ENCODE measurements around the gene CHRNB2.

CHRNB2 gene

GRCh38 chr1:154541231-154541630 lies 26.3 kb upstream of the CHRNB2 start:
- H3K27me3 ChIP-seq (ENCODE audit: insufficient read depth, low read length, poor library complexity), result no peaks in the 10 kb centered on the region
- no peaks in the 10 kb centered on the region for H3K79me1 ChIP-seq (ENCODE audit: low read length)

GRCh38 chr1:154546264-154547063 lies 21.1 kb upstream of the CHRNB2 start:
- H2BK5ac ChIP-seq (ENCODE audit: low read length), result no peak overlapping the region
- no peak overlapping the region for H2BK120ac ChIP-seq (ENCODE audit: low read depth, low read length)
- H3K4me2 ChIP-seq (ENCODE audit: low read length), result no peak overlapping the region
- no peak overlapping the region for H3K56ac ChIP-seq (ENCODE audit: low read length)
- peak; percentile 85 for DNase-seq
- WGBS (ENCODE audit: extremely low coverage, insufficient coverage, low lambda C conversion rate), result no CpG with 5 or more reads among the region's 13 CpGs
- H3K27me3 ChIP-seq (ENCODE audit: insufficient read depth, low read length, poor library complexity), result no peaks in the 10 kb centered on the region
- no peak overlapping the region for H4K5ac ChIP-seq (ENCODE audit: low read length)
- H3K79me1 ChIP-seq (ENCODE audit: low read length), result peaks cover 2% of the 10 kb centered on the region
- no peak overlapping the region for H3K18ac ChIP-seq (ENCODE audit: low read length)
- peaks cover 15% of the 10 kb centered on the region for H3K36me3 ChIP-seq (ENCODE audit: control insufficient read depth, insufficient read depth, low read length)
- no peak overlapping the region for H3K9ac ChIP-seq (ENCODE audit: low read length)
- H2AK5ac ChIP-seq (ENCODE audit: low read length), result no peak overlapping the region
- H4K8ac ChIP-seq (ENCODE audit: low read depth, low read length), result no peak overlapping the region
- no peak overlapping the region for H3K23ac ChIP-seq (ENCODE audit: low read length)
- H3K27ac ChIP-seq (ENCODE audit: low read depth, low read length), result no peak overlapping the region
- H3K4me1 ChIP-seq (ENCODE audit: control insufficient read depth, low read depth, low read length), result no peaks in the 10 kb centered on the region
- no peak overlapping the region for H2BK15ac ChIP-seq (replicated peaks; ENCODE audit: low read depth)
- no peak overlapping the region for H3K4me3 ChIP-seq (ENCODE audit: low read length)
- no peak overlapping the region for H3K4ac ChIP-seq (ENCODE audit: low read depth, low read length)
- no peaks in the 10 kb centered on the region for H3K79me2 ChIP-seq (ENCODE audit: control insufficient read depth, insufficient read depth, low read length)

More at GRCh38 chr1:154541231-154541630, 26.3 kb upstream of the CHRNB2 start:
- 100% methylated on average over 1 of the region's 6 CpGs for WGBS (ENCODE audit: extremely low coverage, insufficient coverage, low lambda C conversion rate)
- Histone ChIP-seq H2BK15ac (replicated peaks; ENCODE audit: low read depth) (no peak overlapping the region), H3K27ac (ENCODE audit: low read depth, low read length) (no peak overlapping the region), H3K36me3 (ENCODE audit: control insufficient read depth, insufficient read depth, low read length) (no peaks in the 10 kb centered on the region), H2AK5ac (ENCODE audit: low read length) (no peak overlapping the region), H3K4ac (ENCODE audit: low read depth, low read length) (no peak overlapping the region), H4K5ac (ENCODE audit: low read length) (no peak overlapping the region), H3K4me2 (ENCODE audit: low read length) (no peak overlapping the region), H3K4me1 (ENCODE audit: control insufficient read depth, low read depth, low read length) (no peaks in the 10 kb centered on the region), H3K79me2 (ENCODE audit: control insufficient read depth, insufficient read depth, low read length) (no peaks in the 10 kb centered on the region), H3K4me3 (ENCODE audit: low read length) (no peak overlapping the region), H2BK5ac (ENCODE audit: low read length) (no peak overlapping the region), H3K18ac (ENCODE audit: low read length) (no peak overlapping the region), H4K8ac (ENCODE audit: low read depth, low read length) (no peak overlapping the region), H3K23ac (ENCODE audit: low read length) (no peak overlapping the region), H3K56ac (ENCODE audit: low read length) (no peak overlapping the region), H2BK120ac (ENCODE audit: low read depth, low read length) (no peak overlapping the region), H3K9ac (ENCODE audit: low read length) (no peak overlapping the region)
- no peak for DNase-seq

- Histone ChIP-seq H2AK5ac (ENCODE audit: low read length) (no peak overlapping the region), H2BK15ac (replicated peaks; ENCODE audit: low read depth) (no peak overlapping the region), H3K36me3 (ENCODE audit: control insufficient read depth, insufficient read depth, low read length) (peaks cover 20% of the 10 kb centered on the region), H3K9ac (ENCODE audit: low read length) (no peak overlapping the region), H3K4me3 (ENCODE audit: low read length) (no peak overlapping the region), H2BK5ac (ENCODE audit: low read length) (no peak overlapping the region), H3K27ac (ENCODE audit: low read depth, low read length) (no peak overlapping the region), H3K27me3 (ENCODE audit: insufficient read depth, low read length, poor library complexity) (no peaks in the 10 kb centered on the region), H3K23ac (ENCODE audit: low read length) (no peak overlapping the region), H3K79me2 (ENCODE audit: control insufficient read depth, insufficient read depth, low read length) (no peaks in the 10 kb centered on the region), H2BK120ac (ENCODE audit: low read depth, low read length) (no peak overlapping the region), H3K4me2 (ENCODE audit: low read length) (no peak overlapping the region), H3K4ac (ENCODE audit: low read depth, low read length) (no peak overlapping the region), H4K8ac (ENCODE audit: low read depth, low read length) (no peak overlapping the region), H3K56ac (ENCODE audit: low read length) (no peak overlapping the region), H3K4me1 (ENCODE audit: control insufficient read depth, low read depth, low read length) (no peaks in the 10 kb centered on the region), H3K79me1 (ENCODE audit: low read length) (peaks cover 2% of the 10 kb centered on the region), H3K18ac (ENCODE audit: low read length) (no peak overlapping the region), H4K5ac (ENCODE audit: low read length) (no peak overlapping the region)
- DNase-seq, result no peak
- WGBS (ENCODE audit: extremely low coverage, insufficient coverage, low lambda C conversion rate), result no CpG with 5 or more reads among the region's 11 CpGs
Measured at GRCh38 chr1:154547105-154547732, 20.4 kb upstream of the CHRNB2 start.

GRCh38 chr1:154548028-154548427 lies 19.6 kb upstream of the CHRNB2 start:
- Histone ChIP-seq H3K27me3 (ENCODE audit: insufficient read depth, low read length, poor library complexity) (no peaks in the 10 kb centered on the region), H3K9ac (ENCODE audit: low read length) (no peak overlapping the region), H3K36me3 (ENCODE audit: control insufficient read depth, insufficient read depth, low read length) (peaks cover 24% of the 10 kb centered on the region), H3K4me1 (ENCODE audit: control insufficient read depth, low read depth, low read length) (no peaks in the 10 kb centered on the region), H3K18ac (ENCODE audit: low read length) (no peak overlapping the region), H3K4ac (ENCODE audit: low read depth, low read length) (no peak overlapping the region), H2AK5ac (ENCODE audit: low read length) (no peak overlapping the region), H3K4me2 (ENCODE audit: low read length) (no peak overlapping the region), H3K56ac (ENCODE audit: low read length) (no peak overlapping the region), H3K4me3 (ENCODE audit: low read length) (no peak overlapping the region), H3K79me1 (ENCODE audit: low read length) (peaks cover 2% of the 10 kb centered on the region), H2BK15ac (replicated peaks; ENCODE audit: low read depth) (no peak overlapping the region), H3K23ac (ENCODE audit: low read length) (no peak overlapping the region), H4K5ac (ENCODE audit: low read length) (no peak overlapping the region), H3K79me2 (ENCODE audit: control insufficient read depth, insufficient read depth, low read length) (no peaks in the 10 kb centered on the region), H4K8ac (ENCODE audit: low read depth, low read length) (no peak overlapping the region), H3K27ac (ENCODE audit: low read depth, low read length) (no peak overlapping the region), H2BK5ac (ENCODE audit: low read length) (no peak overlapping the region), H2BK120ac (ENCODE audit: low read depth, low read length) (no peak overlapping the region)
- no CpG with 5 or more reads among the region's 1 CpG for WGBS (ENCODE audit: extremely low coverage, insufficient coverage, low lambda C conversion rate)
- DNase-seq, result no peak

- Histone ChIP-seq H3K4me1 (ENCODE audit: control insufficient read depth, low read depth, low read length) (no peaks in the 10 kb centered on the region), H2AK5ac (ENCODE audit: low read length) (no peak overlapping the region), H3K27ac (ENCODE audit: low read depth, low read length) (no peak overlapping the region), H4K8ac (ENCODE audit: low read depth, low read length) (no peak overlapping the region), H3K23ac (ENCODE audit: low read length) (no peak overlapping the region), H3K56ac (ENCODE audit: low read length) (no peak overlapping the region), H3K36me3 (ENCODE audit: control insufficient read depth, insufficient read depth, low read length) (peaks cover 30% of the 10 kb centered on the region), H3K18ac (ENCODE audit: low read length) (no peak overlapping the region), H2BK5ac (ENCODE audit: low read length) (no peak overlapping the region), H3K79me1 (ENCODE audit: low read length) (peaks cover 2% of the 10 kb centered on the region), H2BK120ac (ENCODE audit: low read depth, low read length) (no peak overlapping the region), H4K5ac (ENCODE audit: low read length) (no peak overlapping the region), H3K4me3 (ENCODE audit: low read length) (no peak overlapping the region), H3K4me2 (ENCODE audit: low read length) (no peak overlapping the region), H2BK15ac (replicated peaks; ENCODE audit: low read depth) (no peak overlapping the region), H3K9ac (ENCODE audit: low read length) (no peak overlapping the region), H3K27me3 (ENCODE audit: insufficient read depth, low read length, poor library complexity) (no peaks in the 10 kb centered on the region), H3K79me2 (ENCODE audit: control insufficient read depth, insufficient read depth, low read length) (no peaks in the 10 kb centered on the region), H3K4ac (ENCODE audit: low read depth, low read length) (no peak overlapping the region)
- WGBS (ENCODE audit: extremely low coverage, insufficient coverage, low lambda C conversion rate), result no CpG with 5 or more reads among the region's 3 CpGs
- no peak for DNase-seq
Measured at GRCh38 chr1:154549202-154549770, 18.3 kb upstream of the CHRNB2 start.
